Activated T-cell treated with anti-CD3 and anti-CD28 coated beads, Interleukin-2, amount 50 U/mL, for 72 hours (primary cell): ENCODE data around the gene MAGEB5. TPM values are rescaled to one million over a fixed set of nuclear protein-coding genes. Genes with fewer than 3 reads are reported as not detected.
"Not testable (repeated sequence)": the region's sequence is repeated elsewhere in the genome, so short reads cannot be mapped to it uniquely, and the experiment has no call there.

Experiments used
- ATAC-seq, 2 donors: fragments of 150-1000 bp; cut with Tn5 transposase; replicated peaks in 1 of 2; 2 replicates each; pipeline ENCODE4 v1.10.0; 2021; ENCODE audit warnings: moderate library complexity in 2 of 2, mild to moderate bottlenecking in 1 of 2
- DNase-seq, 2 donors: peaks; one replicate each; pipeline ENCODE4 v3.0.0; 2021 to 2022; ENCODE audit warnings: mixed read lengths in 1 of 2
- H3K27ac Mint-ChIP-seq: one replicate; pipeline ENCODE4 v1.8.0; 2022; ENCODE audit warnings: mild to moderate bottlenecking, moderate library complexity, mixed read lengths
- H3K27me3 Mint-ChIP-seq: one replicate; pipeline ENCODE4 v1.8.0; 2022; ENCODE audit warnings: low read depth, mixed read lengths
- H3K36me3 Mint-ChIP-seq, 2 donors: one replicate each; pipeline ENCODE4 v1.8.0; 2022; ENCODE audit warnings: mixed read lengths in 2 of 2, mild to moderate bottlenecking in 1 of 2; ENCODE audit not compliant: insufficient read depth in 2 of 2
- H3K4me1 Mint-ChIP-seq: one replicate; pipeline ENCODE4 v1.8.0; 2022; ENCODE audit warnings: low read depth, mixed read lengths
- H3K4me3 Mint-ChIP-seq, 2 donors: one replicate each; pipeline ENCODE4 v1.8.0; 2022; ENCODE audit warnings: mild to moderate bottlenecking in 2 of 2, mixed read lengths in 2 of 2, moderate library complexity in 2 of 2
- H3K9me3 Mint-ChIP-seq, 2 donors: one replicate each; pipeline ENCODE4 v1.8.0; 2022; ENCODE audit warnings: mixed read lengths in 2 of 2
- total RNA-seq, 2 donors: library from RNA; stranded (reverse); gene quantifications; one replicate each; pipeline ENCODE4 v1.2.3, GENCODE V29; 2022

The MAGEB5 gene, protein sequence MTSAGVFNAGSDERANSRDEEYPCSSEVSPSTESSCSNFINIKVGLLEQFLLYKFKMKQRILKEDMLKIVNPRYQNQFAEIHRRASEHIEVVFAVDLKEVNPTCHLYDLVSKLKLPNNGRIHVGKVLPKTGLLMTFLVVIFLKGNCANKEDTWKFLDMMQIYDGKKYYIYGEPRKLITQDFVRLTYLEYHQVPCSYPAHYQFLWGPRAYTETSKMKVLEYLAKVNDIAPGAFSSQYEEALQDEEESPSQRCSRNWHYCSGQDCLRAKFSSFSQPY
- total RNA-seq, result not detected

DNA sequence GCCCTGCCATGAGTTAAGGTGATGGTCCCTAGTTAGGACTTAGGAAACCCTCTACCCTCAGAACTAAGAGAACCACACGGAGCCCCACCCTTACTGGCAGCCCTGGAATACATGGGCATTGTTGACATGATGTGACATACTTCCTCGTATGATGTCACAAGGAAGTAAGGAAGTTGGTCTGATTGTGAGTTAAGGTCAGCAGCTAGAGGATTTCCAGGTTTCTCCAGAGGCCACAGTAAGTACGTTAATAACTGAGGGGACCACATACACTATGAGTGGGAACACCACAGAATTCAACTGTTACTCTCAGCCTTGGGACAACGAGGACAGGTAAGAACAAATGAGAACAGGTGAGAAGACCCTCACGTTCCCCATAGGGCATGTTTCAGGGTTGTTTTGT lies at the start of gene MAGEB5:
TSS of gene MAGEB5 (plus strand) at position 301 of the 400 bp plus-strand sequence. CDS start 1,133 bp downstream, outside the sequence.
- no peak for DNase-seq
- no peaks in the 10 kb centered on the region for H3K36me3 Mint-ChIP-seq
- no peak within 1 kb of the TSS for H3K4me3 Mint-ChIP-seq

DNA sequence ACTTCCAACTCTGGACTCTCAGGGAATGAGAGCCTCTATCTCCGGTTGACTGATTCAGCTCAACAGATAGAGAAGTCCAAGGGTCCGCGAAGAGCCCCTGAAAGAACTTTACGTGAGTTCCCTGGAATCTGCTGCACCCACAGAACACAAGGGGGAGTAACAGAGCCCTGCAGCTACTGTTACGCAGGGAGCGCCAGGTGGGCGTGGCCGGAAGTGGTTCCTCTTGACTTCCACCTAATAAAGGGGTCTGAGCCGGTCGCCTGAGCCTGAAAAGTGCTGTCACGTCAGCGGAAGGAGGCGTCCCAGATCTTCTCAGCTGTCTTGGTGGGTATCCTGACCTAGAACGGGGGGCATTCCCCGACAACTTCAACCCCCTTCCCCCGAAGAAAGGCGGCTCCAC lies 23.8 kb upstream of the MAGEB5 start, which contains the start of gene MAGEB6:
TSS of gene MAGEB6 (plus strand) at position 237 of the 400 bp plus-strand sequence. CDS start 1,407 bp downstream, outside the sequence.
- Mint-ChIP-seq H3K9me3 (no peaks in the 10 kb centered on the region), H3K4me1 (no peaks in the 10 kb centered on the region), H3K36me3 (no peaks in the 10 kb centered on the region), H3K4me3 (no peak within 1 kb of the TSS), H3K27ac (no peak within 1 kb of the TSS), H3K27me3 (no peaks in the 10 kb centered on the region)
- ATAC-seq (no peak), DNase-seq (no peak)

More for the DNA sequence above, at the start of gene MAGEB5:
- peaks cover 0 to 4% of the 10 kb centered on the region in 2 donors for H3K9me3 Mint-ChIP-seq
- ATAC-seq, result no peak
- H3K27me3 Mint-ChIP-seq, result no peaks in the 10 kb centered on the region
- H3K4me1 Mint-ChIP-seq, result no peaks in the 10 kb centered on the region
- H3K27ac Mint-ChIP-seq, result no peak within 1 kb of the TSS

DNA sequence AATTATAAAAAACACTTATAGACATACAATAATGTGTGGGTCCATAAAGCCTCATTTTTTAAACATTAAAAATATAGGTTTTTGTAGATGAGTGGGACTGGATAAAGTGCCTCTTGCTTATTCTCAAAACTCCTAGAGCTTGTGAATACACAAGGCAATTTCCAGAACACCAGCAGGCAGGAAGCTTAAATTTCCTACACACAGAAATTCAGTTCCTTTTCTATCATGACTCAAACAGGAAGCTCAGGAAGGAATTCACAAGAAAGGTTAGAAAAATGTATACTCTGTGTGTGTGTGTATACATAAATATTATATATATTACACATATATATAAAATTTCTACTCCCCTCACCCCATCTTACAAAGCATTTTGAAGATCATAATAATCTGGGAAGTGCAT lies 12.4 kb upstream of the MAGEB5 start:
- H3K36me3 Mint-ChIP-seq, result peaks cover 0 to 2% of the 10 kb centered on the region in 2 donors
- H3K27me3 Mint-ChIP-seq, result no peaks in the 10 kb centered on the region
- no peaks in the 10 kb centered on the region for H3K9me3 Mint-ChIP-seq
- ATAC-seq, result no peak
- H3K4me3 Mint-ChIP-seq, result no peak overlapping the region
- DNase-seq, result no peak
- H3K4me1 Mint-ChIP-seq, result no peaks in the 10 kb centered on the region
- H3K27ac Mint-ChIP-seq, result no peak overlapping the region

DNA sequence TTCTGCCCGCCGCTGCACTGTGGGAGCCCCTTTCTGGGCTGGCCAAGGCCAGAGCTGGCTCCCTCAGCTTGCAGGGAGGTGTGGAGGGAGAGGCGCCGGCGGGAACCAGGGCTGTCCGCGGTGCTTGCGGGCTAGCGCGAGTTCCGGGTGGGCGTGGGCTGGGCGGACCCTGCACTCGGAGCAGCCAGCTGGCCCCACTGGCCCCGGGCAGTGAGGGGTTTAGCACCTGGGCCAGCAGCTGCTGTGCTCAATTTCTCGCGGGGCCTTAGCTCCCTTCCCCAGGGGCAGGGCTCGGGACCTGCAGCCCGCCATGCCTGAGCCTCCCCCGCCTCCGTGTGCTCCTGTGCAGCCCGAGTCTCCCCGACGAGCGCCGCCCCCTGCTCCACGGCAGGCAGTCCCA lies 11.3 kb upstream of the MAGEB5 start:
- H3K9me3 Mint-ChIP-seq, DNase-seq, H3K27me3 Mint-ChIP-seq, H3K27ac Mint-ChIP-seq, H3K4me3 Mint-ChIP-seq, ATAC-seq, H3K4me1 Mint-ChIP-seq, H3K36me3 Mint-ChIP-seq: not testable (repeated sequence)

DNA sequence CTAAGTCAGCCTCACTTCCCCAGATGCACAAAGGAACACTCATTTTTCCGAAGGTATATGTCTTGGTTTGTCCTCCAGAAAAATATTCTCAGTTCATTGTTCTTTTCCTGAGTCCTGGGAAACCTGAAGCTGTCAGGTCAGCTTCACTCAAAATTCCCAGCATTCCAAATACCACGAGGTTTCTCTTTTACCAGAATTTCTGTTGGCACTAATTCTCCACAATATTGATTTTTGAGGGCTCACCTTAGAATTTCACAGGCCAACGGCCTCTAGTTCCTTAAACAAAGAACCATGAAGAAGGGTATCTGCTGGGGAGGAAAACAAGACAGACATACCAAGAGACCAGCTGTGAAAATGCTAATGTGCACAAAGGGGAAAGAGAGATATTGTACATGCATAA lies 8.0 kb upstream of the MAGEB5 start:
- Mint-ChIP-seq H3K36me3 (peaks cover 0 to 2% of the 10 kb centered on the region in 2 donors), H3K27ac (no peak overlapping the region), H3K4me1 (no peaks in the 10 kb centered on the region), H3K9me3 (no peaks in the 10 kb centered on the region), H3K4me3 (no peak overlapping the region), H3K27me3 (no peaks in the 10 kb centered on the region)
- no peak for DNase-seq
- ATAC-seq, result no peak

DNA sequence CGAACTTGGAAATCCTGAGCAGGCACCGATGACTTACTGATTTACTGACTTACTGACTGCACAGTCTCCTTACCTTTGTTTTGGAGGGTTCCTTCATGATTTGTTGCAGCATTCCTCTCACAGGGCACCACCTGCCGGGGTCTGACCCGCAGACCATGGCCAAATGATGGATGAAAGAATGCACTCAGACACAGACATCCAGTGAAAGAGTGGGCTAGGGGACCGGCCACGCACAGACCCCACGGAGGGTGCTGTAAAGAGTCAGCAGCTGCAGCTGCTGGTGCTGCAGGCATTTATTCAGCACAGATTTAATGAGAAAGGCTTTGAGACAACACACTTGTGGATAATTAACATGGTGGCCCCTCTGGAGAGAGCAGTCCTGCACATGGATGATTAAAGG lies 3.4 kb downstream of the MAGEB5 start:
- no peaks in the 10 kb centered on the region for H3K4me1 Mint-ChIP-seq
- DNase-seq, result no peak
- H3K27me3 Mint-ChIP-seq, result no peaks in the 10 kb centered on the region
- no peaks in the 10 kb centered on the region for H3K36me3 Mint-ChIP-seq
- H3K27ac Mint-ChIP-seq, result no peak overlapping the region
- H3K4me3 Mint-ChIP-seq, result no peak overlapping the region
- H3K9me3 Mint-ChIP-seq, result peaks cover 0 to 5% of the 10 kb centered on the region in 2 donors
- ATAC-seq, result no peak

DNA sequence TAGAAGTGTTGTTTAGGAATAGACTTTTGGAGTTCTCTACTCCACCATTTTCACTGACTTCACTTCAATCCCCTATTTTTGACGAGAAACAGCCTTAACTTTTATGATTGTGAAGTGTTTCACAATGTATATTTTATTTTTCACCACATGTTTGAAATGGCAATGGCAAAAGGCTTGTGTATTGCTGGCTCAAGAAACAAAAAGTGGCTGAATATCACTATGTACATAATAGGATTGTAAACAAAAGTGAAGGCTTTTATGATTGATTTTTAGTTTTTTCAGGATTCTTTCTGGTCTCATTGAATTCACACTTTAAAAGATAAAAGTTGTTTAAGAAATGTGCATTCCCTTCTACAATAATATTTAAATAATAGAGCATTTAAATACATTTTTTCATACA lies 18.2 kb downstream of the MAGEB5 start:
- H3K27ac Mint-ChIP-seq, result no peak overlapping the region
- H3K9me3 Mint-ChIP-seq, result peaks cover 2 to 5% of the 10 kb centered on the region in 2 donors
- ATAC-seq (no peak), DNase-seq (no peak)
- H3K4me3 Mint-ChIP-seq, result no peak overlapping the region
- no peaks in the 10 kb centered on the region for H3K27me3 Mint-ChIP-seq
- H3K36me3 Mint-ChIP-seq, result no peaks in the 10 kb centered on the region
- no peaks in the 10 kb centered on the region for H3K4me1 Mint-ChIP-seq

DNA sequence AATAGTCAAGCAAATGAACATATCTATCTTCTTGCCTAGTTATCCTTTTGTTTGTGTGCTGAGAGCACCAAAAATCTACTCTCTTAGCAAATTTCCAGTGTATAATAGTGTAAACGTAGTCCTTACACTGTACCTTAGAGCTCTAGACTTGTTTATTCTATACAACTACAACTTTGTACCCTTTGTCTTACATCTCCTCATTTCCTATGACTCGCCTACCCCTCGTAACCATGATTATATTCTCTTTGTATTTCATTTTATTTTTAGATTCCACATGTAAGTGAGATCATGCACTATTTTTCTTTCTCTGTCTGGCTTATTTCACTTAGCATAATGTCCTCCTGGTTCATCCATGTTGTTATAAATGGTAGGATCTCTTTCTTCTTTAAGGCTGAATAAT lies 37.6 kb downstream of the MAGEB5 start:
- no peak overlapping the region for H3K27ac Mint-ChIP-seq
- peaks cover 2% of the 10 kb centered on the region in 2 donors for H3K9me3 Mint-ChIP-seq
- H3K4me3 Mint-ChIP-seq, result no peak overlapping the region
- H3K36me3 Mint-ChIP-seq, result no peaks in the 10 kb centered on the region
- DNase-seq, result no peak
- no peak for ATAC-seq
- H3K27me3 Mint-ChIP-seq, result no peaks in the 10 kb centered on the region
- H3K4me1 Mint-ChIP-seq, result no peaks in the 10 kb centered on the region

DNA sequence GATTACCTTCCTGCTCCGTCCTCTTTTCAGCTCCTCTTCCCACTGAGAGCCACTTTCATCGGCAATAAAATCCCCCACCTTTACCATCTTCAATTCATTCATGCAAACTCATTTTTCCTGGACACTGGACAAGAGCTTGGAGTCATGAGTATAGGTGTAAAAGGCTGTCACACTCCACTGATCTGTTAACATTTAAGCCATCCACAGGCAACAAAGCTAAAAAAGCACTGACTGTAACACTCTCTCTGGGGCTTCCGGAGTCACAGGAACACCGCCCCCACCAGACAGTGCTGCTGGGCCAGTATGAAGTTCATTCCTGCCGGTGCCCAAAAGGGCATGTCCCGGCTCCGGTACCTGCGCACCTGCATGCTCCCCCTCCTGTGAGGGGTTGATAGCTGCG lies 38.5 kb downstream of the MAGEB5 start:
- no peak overlapping the region for H3K4me3 Mint-ChIP-seq
- peaks cover 2% of the 10 kb centered on the region in 2 donors for H3K9me3 Mint-ChIP-seq
- DNase-seq (no peak), ATAC-seq (no peak)
- H3K27ac Mint-ChIP-seq, result no peak overlapping the region
- no peaks in the 10 kb centered on the region for H3K36me3 Mint-ChIP-seq
- no peaks in the 10 kb centered on the region for H3K4me1 Mint-ChIP-seq
- H3K27me3 Mint-ChIP-seq, result no peaks in the 10 kb centered on the region

DNA sequence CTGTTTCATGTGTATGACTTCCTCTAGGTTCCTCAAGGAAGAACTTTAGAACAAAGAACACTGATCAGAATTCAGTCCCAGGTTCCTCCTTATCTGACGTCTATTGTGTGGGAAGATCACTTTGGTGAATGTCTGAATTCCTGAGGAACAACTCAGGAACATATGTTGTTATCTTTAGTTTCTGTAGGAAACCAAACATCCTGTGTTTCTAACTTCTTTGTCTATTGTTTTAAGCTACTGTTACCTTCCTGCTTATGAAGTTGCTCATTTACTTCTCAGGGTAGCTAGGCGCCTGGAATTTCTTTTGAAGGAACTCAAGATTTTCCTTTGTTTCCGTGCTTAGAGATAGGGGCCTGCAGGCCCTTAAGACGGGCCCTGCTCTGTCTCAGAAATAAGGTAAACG lies 46.2 kb downstream of the MAGEB5 start:
- Mint-ChIP-seq H3K4me1 (no peaks in the 10 kb centered on the region), H3K27me3 (no peaks in the 10 kb centered on the region), H3K9me3 (peaks cover 0 to 4% of the 10 kb centered on the region in 2 donors), H3K36me3 (no peaks in the 10 kb centered on the region), H3K4me3 (no peak overlapping the region), H3K27ac (no peak overlapping the region)
- ATAC-seq (no peak), DNase-seq (no peak)

Other genes starting within 250 kb of the MAGEB5 start
- not detected for gene MAGEB18, start 77.8 kb upstream of the MAGEB5 start, total RNA-seq
- not detected for gene MAGEB6B, start 55.6 kb upstream of the MAGEB5 start, total RNA-seq
- not detected for gene MAGEB6, start 23.7 kb upstream of the MAGEB5 start, total RNA-seq